ENCODE results near the gene PSMD13.

Gene PSMD13

GRCh38 chr11:287821-288477 lies 51.2 kb downstream of the PSMD13 start:
- TF ChIP-seq CSDC2 (CRISPR knock-in tag; IDR thresholded peaks at IDR 0.05) (no peak), ZFP30 (CRISPR knock-in tag; IDR thresholded peaks at IDR 0.05) (no peak), PATZ1 (CRISPR knock-in tag; IDR thresholded peaks at IDR 0.05; ENCODE audit: borderline replicate concordance) (no peak), POU6F1 (CRISPR knock-in tag; IDR thresholded peaks at IDR 0.05; ENCODE audit: borderline replicate concordance, low read depth) (no peak), CSRNP3 (CRISPR knock-in tag; IDR thresholded peaks at IDR 0.05) (no peak), TSHZ2 (CRISPR knock-in tag; IDR thresholded peaks at IDR 0.05) (no peak), BACH2 (CRISPR knock-in tag; IDR thresholded peaks at IDR 0.05; ENCODE audit: borderline replicate concordance) (no peak), GLIS3 (CRISPR knock-in tag; IDR thresholded peaks at IDR 0.05) (no peak), RARB (CRISPR knock-in tag; IDR thresholded peaks at IDR 0.05) (no peak), ZC3H10 (CRISPR knock-in tag; IDR thresholded peaks at IDR 0.05) (no peak), SNAI2 (CRISPR knock-in tag; IDR thresholded peaks at IDR 0.05) (no peak), TCF4 (CRISPR knock-in tag; IDR thresholded peaks at IDR 0.05; ENCODE audit: borderline replicate concordance) (no peak), ESRRG (CRISPR knock-in tag; IDR thresholded peaks at IDR 0.05) (no peak), ZNF565 (CRISPR knock-in tag; conservative IDR thresholded peaks at IDR 0.05; ENCODE audit: low read depth) (no peak), TOX (CRISPR knock-in tag; IDR thresholded peaks at IDR 0.05; ENCODE audit: borderline replicate concordance) (no peak), OSR1 (CRISPR knock-in tag; IDR thresholded peaks at IDR 0.05) (no peak), ZNF8 (CRISPR knock-in tag; IDR thresholded peaks at IDR 0.05) (no peak)
- peak; percentile 29 for ATAC-seq

- ATAC-seq = peak; percentile 61
- no peak for TF ChIP-seq CSRNP3 (CRISPR knock-in tag; IDR thresholded peaks at IDR 0.05)
- no peak for TF ChIP-seq PPARA (CRISPR knock-in tag; IDR thresholded peaks at IDR 0.05; ENCODE audit: borderline replicate concordance)
- TF ChIP-seq ZNF8 (CRISPR knock-in tag; IDR thresholded peaks at IDR 0.05) = no peak
- no peak for TF ChIP-seq PATZ1 (CRISPR knock-in tag; IDR thresholded peaks at IDR 0.05; ENCODE audit: borderline replicate concordance)
- TF ChIP-seq BACH2 (CRISPR knock-in tag; IDR thresholded peaks at IDR 0.05; ENCODE audit: borderline replicate concordance) = no peak
- no peak for TF ChIP-seq ZNF565 (CRISPR knock-in tag; conservative IDR thresholded peaks at IDR 0.05; ENCODE audit: low read depth)
- no peak for TF ChIP-seq ARNTL (CRISPR knock-in tag; IDR thresholded peaks at IDR 0.05; ENCODE audit: borderline replicate concordance, low read depth)
- no peak for TF ChIP-seq ZFP30 (CRISPR knock-in tag; IDR thresholded peaks at IDR 0.05)
- TF ChIP-seq TCF4 (CRISPR knock-in tag; IDR thresholded peaks at IDR 0.05; ENCODE audit: borderline replicate concordance) = no peak
- TF ChIP-seq ISL1 (CRISPR knock-in tag; IDR thresholded peaks at IDR 0.05) = no peak
- TF ChIP-seq RARB (CRISPR knock-in tag; IDR thresholded peaks at IDR 0.05) = no peak
- no peak for TF ChIP-seq ZFP3 (CRISPR knock-in tag; IDR thresholded peaks at IDR 0.05)
- no peak for TF ChIP-seq CSDC2 (CRISPR knock-in tag; IDR thresholded peaks at IDR 0.05)
- no peak for TF ChIP-seq CREB5 (CRISPR knock-in tag; IDR thresholded peaks at IDR 0.05; ENCODE audit: low read depth)
- no peak for TF ChIP-seq POU6F1 (CRISPR knock-in tag; IDR thresholded peaks at IDR 0.05; ENCODE audit: borderline replicate concordance, low read depth)
These were observed 52.0 kb downstream of the PSMD13 start, which contains the start of gene PGGHG for GRCh38 chr11:288478-289397. Gene PGGHG (plus strand): TSS chr11:289126. CDS start chr11:289817, 691 bp downstream.

Data from SK-N-SH treated with all-trans-retinoic acid at 6 μM for 48 hours (cell line).